ENCODE results near the gene RIMBP2.

Gene RIMBP2

DNA sequence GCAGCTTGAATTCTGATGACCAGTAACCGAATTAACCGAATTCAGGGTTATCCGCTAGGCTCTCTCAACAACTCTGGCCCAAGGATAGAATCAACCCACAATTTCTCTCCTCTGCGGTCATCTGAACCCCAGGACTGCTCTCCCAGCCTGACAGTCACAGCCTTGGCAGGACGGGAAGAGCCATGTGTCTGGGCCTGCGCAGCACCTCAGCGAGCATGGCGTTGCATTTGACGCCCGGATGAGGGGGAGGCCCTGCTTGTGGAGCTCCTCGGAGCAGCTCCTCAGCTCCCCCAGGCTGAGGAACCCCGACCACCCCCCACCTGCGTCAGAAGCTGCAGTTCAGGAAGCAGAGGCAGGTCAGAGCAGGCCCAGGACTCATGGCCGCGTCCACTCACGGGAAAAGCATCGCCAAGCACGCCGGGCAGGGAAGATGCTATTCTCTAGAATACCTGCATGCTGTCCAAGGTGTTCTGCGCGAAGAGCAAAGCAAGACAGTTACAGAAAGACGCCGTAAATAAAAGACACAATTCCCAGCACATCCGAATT is 247.3 kb downstream of the RIMBP2 start:
- no peak for TF ChIP-seq EZH2phosphoT487 (IDR thresholded peaks at IDR 0.05; ENCODE audit: low read depth)
- TF ChIP-seq, protein P1, sequence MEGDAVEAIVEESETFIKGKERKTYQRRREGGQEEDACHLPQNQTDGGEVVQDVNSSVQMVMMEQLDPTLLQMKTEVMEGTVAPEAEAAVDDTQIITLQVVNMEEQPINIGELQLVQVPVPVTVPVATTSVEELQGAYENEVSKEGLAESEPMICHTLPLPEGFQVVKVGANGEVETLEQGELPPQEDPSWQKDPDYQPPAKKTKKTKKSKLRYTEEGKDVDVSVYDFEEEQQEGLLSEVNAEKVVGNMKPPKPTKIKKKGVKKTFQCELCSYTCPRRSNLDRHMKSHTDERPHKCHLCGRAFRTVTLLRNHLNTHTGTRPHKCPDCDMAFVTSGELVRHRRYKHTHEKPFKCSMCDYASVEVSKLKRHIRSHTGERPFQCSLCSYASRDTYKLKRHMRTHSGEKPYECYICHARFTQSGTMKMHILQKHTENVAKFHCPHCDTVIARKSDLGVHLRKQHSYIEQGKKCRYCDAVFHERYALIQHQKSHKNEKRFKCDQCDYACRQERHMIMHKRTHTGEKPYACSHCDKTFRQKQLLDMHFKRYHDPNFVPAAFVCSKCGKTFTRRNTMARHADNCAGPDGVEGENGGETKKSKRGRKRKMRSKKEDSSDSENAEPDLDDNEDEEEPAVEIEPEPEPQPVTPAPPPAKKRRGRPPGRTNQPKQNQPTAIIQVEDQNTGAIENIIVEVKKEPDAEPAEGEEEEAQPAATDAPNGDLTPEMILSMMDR (IDR thresholded peaks at IDR 0.05; ENCODE audit: low read depth, low read length): no peak
- H3K36me3 ChIP-seq (replicated peaks; ENCODE audit: low read depth, low read length): no peaks in the 10 kb centered on the region
- 0 out of 2 replicates have a peak, but pooled peaks cover 4% of the 10 kb centered on the region for H3K9me3 ChIP-seq (ENCODE audit: insufficient read depth, low read length)

DNA sequence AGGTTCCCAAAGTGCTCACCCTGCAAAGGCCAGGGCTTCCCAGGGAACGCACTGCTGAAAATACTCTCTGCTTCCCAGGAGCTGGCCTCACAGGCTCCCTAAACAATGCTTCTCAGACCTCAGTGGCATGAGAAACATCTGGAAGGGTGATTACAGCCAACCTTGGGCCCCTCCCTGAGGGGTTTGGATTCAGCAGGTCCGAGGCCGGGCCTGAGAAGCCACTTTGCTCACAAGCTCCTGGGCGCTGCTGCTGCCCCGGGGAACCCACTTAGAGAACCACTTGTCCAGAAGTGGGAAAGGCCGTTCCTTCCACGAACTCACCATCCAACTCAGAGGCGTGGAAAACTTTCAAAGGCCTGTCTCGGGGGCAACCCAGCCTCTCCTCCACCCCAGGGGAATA is 247.9 kb downstream of the RIMBP2 start:
- Histone ChIP-seq H3K9me3 (ENCODE audit: insufficient read depth, low read length) (0 out of 2 replicates have a peak, but pooled peaks cover 4% of the 10 kb centered on the region), H3K4me2 (ENCODE audit: low read length) (no peak overlapping the region), H3K4me3 (ENCODE audit: low read length) (no peak overlapping the region), H3K4me1 (ENCODE audit: low read length) (no peaks in the 10 kb centered on the region), H4K20me1 (ENCODE audit: insufficient read depth, low read length) (no peaks in the 10 kb centered on the region), H3K9ac (ENCODE audit: low read length) (no peak overlapping the region), H2AFZ (ENCODE audit: low read depth, low read length) (no peak overlapping the region), H3K27me3 (ENCODE audit: low read depth, low read length) (no peaks in the 10 kb centered on the region), H3K79me2 (ENCODE audit: low read length) (no peaks in the 10 kb centered on the region), H3K27ac (ENCODE audit: low read length) (no peak overlapping the region), H3K36me3 (replicated peaks; ENCODE audit: low read depth, low read length) (no peaks in the 10 kb centered on the region)
- TF ChIP-seq, protein P1 (IDR thresholded peaks at IDR 0.05; ENCODE audit: low read depth, low read length): no peak
- TF ChIP-seq EZH2phosphoT487 (IDR thresholded peaks at IDR 0.05; ENCODE audit: low read depth): no peak

More for the DNA sequence above, 247.3 kb downstream of the RIMBP2 start:
- Histone ChIP-seq H3K4me3 (ENCODE audit: low read length) (no peak overlapping the region), H2AFZ (ENCODE audit: low read depth, low read length) (no peak overlapping the region), H3K27me3 (ENCODE audit: low read depth, low read length) (no peaks in the 10 kb centered on the region), H3K9ac (ENCODE audit: low read length) (no peak overlapping the region), H3K27ac (ENCODE audit: low read length) (no peak overlapping the region), H3K4me2 (ENCODE audit: low read length) (no peak overlapping the region), H3K4me1 (ENCODE audit: low read length) (no peaks in the 10 kb centered on the region), H4K20me1 (ENCODE audit: insufficient read depth, low read length) (no peaks in the 10 kb centered on the region), H3K79me2 (ENCODE audit: low read length) (no peaks in the 10 kb centered on the region)

DNA sequence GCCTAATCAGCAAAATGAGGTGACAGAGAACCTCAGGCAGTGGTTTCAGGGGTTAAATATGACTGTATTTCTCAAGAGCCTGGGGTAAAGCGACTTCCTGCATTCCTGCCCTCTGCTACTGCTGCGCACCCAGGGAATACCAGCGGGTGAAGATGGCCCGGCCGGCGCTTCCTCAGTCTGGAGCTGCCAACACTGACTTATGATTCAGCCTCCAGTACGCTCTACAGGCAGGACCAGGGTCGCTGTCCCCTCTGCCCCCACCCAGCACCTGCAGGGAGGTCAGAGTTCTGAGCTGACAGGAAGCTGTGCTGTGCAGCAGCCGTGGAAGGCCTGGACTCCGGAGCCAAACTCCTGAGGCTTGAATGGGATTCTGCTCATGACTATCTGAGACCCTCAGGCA is 250.5 kb downstream of the RIMBP2 start:
- Histone ChIP-seq H3K79me2 (ENCODE audit: low read length) (no peaks in the 10 kb centered on the region), H3K27ac (ENCODE audit: low read length) (no peak overlapping the region), H3K4me1 (ENCODE audit: low read length) (no peaks in the 10 kb centered on the region), H3K36me3 (replicated peaks; ENCODE audit: low read depth, low read length) (no peaks in the 10 kb centered on the region), H2AFZ (ENCODE audit: low read depth, low read length) (no peak overlapping the region), H3K9me3 (ENCODE audit: insufficient read depth, low read length) (0 out of 2 replicates have a peak, but pooled peaks cover 4% of the 10 kb centered on the region), H3K9ac (ENCODE audit: low read length) (no peak overlapping the region), H4K20me1 (ENCODE audit: insufficient read depth, low read length) (no peaks in the 10 kb centered on the region), H3K4me3 (ENCODE audit: low read length) (no peak overlapping the region), H3K4me2 (ENCODE audit: low read length) (no peak overlapping the region), H3K27me3 (ENCODE audit: low read depth, low read length) (no peaks in the 10 kb centered on the region)
- TF ChIP-seq, protein P1 (IDR thresholded peaks at IDR 0.05; ENCODE audit: low read depth, low read length): no peak
- TF ChIP-seq EZH2phosphoT487 (IDR thresholded peaks at IDR 0.05; ENCODE audit: low read depth): no peak

DNA sequence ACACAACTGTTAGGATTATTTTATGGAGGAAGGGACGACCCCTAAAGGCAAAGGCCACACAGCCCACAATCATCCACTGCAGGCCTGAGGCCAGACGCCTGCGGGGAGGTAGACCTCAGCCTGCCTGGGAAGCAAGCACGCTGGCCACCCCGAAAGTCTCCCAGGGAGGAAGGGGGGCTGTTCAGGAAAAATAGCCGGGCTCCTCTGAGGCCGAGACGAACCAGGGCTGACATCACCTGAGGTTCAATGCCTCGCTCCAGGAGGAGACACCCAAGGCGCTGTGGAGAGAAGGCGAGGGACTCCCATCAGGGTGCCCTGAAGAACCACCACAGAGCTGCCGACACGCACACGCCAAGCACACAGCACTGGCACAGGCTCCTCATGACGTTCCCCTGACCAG is 251.1 kb downstream of the RIMBP2 start:
- no peaks in the 10 kb centered on the region for H3K36me3 ChIP-seq (replicated peaks; ENCODE audit: low read depth, low read length)
- H3K4me3 ChIP-seq (ENCODE audit: low read length): no peak overlapping the region
- no peaks in the 10 kb centered on the region for H3K27me3 ChIP-seq (ENCODE audit: low read depth, low read length)
- no peak overlapping the region for H3K4me2 ChIP-seq (ENCODE audit: low read length)
- H3K27ac ChIP-seq (ENCODE audit: low read length): no peak overlapping the region
- TF ChIP-seq, protein P1 (IDR thresholded peaks at IDR 0.05; ENCODE audit: low read depth, low read length): no peak
- TF ChIP-seq EZH2phosphoT487 (IDR thresholded peaks at IDR 0.05; ENCODE audit: low read depth): no peak
- no peaks in the 10 kb centered on the region for H3K4me1 ChIP-seq (ENCODE audit: low read length)
- no peaks in the 10 kb centered on the region for H4K20me1 ChIP-seq (ENCODE audit: insufficient read depth, low read length)
- H2AFZ ChIP-seq (ENCODE audit: low read depth, low read length): no peak overlapping the region
- H3K9ac ChIP-seq (ENCODE audit: low read length): no peak overlapping the region
- no peaks in the 10 kb centered on the region for H3K79me2 ChIP-seq (ENCODE audit: low read length)
- 0 out of 2 replicates have a peak, but pooled peaks cover 4% of the 10 kb centered on the region for H3K9me3 ChIP-seq (ENCODE audit: insufficient read depth, low read length)

Measured in OCI-LY3 (cell line).